ENCODE data around the gene CCKAR. TPM values are rescaled to one million over a fixed set of nuclear protein-coding genes. Genes with fewer than 3 reads are reported as not detected.

The CCKAR gene
- total and polyA plus RNA-seq, 3 experiments from 2014 or later = not detected

DNA sequence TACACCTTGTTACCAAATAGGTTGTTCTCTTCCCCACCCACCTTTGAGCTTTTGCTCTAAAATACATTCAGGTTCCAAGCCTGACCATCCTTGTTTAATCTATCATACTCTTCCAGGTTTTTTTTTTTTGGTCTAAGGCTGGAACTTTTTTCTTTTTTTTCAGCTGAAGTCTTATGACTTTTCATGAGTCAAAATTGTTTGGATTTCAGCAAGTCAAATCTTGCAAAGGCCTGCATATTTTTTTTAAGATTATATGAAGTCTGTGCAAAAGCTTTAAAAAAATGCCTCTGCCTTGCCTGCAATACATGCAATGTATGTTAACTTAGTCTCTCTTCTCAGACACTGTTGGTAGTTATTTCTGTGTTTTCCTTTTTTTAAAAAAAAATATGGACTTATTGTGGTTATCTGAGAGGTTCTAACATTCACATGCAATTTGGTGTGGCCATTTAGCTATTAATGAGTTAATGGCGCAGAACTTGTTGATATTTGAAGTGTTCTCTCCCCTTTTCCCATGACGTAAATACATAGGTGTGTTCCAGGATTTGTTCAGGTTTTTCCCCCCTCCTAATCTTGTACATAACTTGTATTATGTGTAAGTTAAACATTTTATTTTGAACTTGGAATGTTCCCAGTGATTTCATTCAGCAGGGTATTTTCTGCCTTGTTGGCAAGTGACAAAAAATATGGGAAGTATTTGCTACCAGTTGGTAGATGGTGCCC, 58.7 kb downstream of the CCKAR start:
- ChIA-PET CTCF (no interaction called here), POLR2A (no interaction called here)
- H3K4me3 ChIP-seq (ENCODE audit: low read length) = no peak overlapping the region
- Mint-ChIP-seq H3K9me3 (no peaks in the 10 kb centered on the region), H3K27me3 (no peaks in the 10 kb centered on the region), H3K4me3 (no peak overlapping the region), H3K36me3 (peaks cover 0 to 84% (median 32%) of the 10 kb centered on the region in 3 donors), H3K4me1 (peaks cover 0 to 4% (median 0%) of the 10 kb centered on the region in 3 donors), H3K27ac (no peak overlapping the region)
- no peaks in the 10 kb centered on the region for H3K9me3 ChIP-seq (ENCODE audit: low read length)
- H3K4me1 ChIP-seq (ENCODE audit: insufficient read depth, low read length) = no peaks in the 10 kb centered on the region
- H3K27ac ChIP-seq (ENCODE audit: low read depth, low read length) = no peak overlapping the region
- no peak for DNase-seq
- no peaks in the 10 kb centered on the region for H3K27me3 ChIP-seq (ENCODE audit: insufficient read depth, low read length, poor library complexity, severe bottlenecking)
- H3K36me3 ChIP-seq (ENCODE audit: insufficient read depth, low read length) = peaks cover 9% of the 10 kb centered on the region

Other genes starting within 250 kb of the CCKAR start
- 100 to 1,000 TPM; 199 to 201 TPM for gene RBPJ, start 169.5 kb downstream of the CCKAR start, total RNA-seq
- 94.0 TPM for gene RBPJ, start 169.5 kb downstream of the CCKAR start, polyA plus RNA-seq
- 1 to 10 TPM; 4.4 to 6.3 TPM for gene TBC1D19, start 93.6 kb upstream of the CCKAR start, total RNA-seq
- 5.1 TPM for gene TBC1D19, start 93.6 kb upstream of the CCKAR start, polyA plus RNA-seq

Data from CD8-positive, alpha-beta memory T cell (primary cell).